HG02973 (cell line): ENCODE results near the gene MCM6.

Experiments used
- ATAC-seq: cut with Tn5 transposase; IDR thresholded peaks from one replicate; pipeline ENCODE4 v1.9.1; 2021; ENCODE audit warnings: moderate library complexity; ENCODE audit not compliant: unreplicated experiment

Gene MCM6

DNA sequence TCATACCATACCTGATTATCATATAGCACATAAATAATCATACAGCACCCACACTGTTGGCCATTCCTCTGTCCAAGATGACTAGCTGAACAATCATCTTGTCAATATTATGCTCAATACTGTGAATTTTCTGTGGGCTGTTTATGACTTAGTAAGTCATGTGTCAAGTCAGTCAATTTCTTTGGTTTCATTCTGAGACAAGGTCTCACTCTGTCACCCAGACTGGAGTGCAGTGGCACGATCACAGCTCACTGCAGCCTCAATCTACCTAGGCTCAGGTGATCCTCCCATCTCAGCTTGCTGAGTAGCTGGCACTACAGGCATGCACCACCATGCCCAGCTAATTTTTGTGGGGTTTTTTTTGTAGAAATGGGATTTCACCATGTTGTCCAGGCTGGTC, 5.7 kb downstream of the MCM6 start:
- ATAC-seq, result peak; percentile 62

DNA sequence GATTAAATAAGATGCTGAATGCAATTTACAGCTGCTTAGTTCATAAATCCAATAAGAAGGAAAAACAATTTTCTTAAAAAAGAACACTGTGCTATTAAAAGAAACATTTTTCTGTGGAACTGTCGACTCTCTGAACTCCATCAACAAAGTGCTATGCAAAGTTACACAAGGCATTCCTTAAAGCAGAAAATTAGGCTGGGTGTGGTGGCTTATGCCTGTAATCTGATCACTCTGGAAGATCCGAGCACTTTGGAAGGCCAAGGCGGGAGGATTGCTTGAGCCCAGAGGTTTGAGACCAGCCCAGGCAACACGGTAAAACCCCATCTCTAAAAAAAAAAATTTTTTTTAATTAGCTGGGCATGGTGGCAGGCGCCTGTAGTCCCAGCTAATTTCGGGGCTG, 13.0 kb downstream of the MCM6 start:
- ATAC-seq, result no peak

- no peak for ATAC-seq
These were observed 13.5 kb downstream of the MCM6 start for GRCh38 chr2:135862718-135863117.

DNA sequence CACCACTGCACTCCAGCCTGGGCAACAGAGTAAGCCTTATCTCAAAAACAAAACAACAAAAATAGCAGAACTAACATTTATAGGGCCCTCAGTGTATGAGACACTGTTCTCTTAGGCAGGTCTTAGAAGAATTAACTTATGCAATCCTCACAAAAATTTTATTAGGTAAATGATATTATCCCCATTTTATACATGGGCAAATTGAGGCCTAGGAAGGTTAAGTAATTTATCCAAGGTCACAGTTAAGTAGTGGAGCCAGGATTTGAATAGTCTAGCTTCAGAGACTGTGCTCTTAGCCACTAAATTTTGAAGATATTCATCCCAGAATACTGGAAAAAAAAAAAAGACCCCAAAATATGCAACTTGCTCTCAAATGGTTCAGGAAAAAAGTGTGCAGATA, 22.8 kb downstream of the MCM6 start:
- ATAC-seq, result no peak

DNA sequence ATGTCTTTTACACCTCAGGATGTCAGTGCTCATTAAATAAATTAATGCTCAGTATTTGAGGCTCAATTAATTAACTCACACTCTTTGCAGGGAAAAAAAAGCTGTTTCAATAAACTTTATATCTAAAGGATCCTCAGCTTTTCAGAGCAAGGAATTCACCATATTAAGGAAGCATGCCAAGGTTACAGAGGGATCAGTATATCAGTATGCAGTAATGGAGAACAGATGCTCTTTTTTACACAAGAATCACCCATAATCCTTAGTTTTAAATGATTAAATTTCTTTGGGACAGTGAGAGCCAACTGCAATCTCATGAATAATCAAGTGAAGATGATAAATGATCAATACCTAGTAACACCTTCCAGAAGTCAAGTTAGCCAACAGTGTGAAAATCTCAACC, 24.4 kb downstream of the MCM6 start:
- no peak for ATAC-seq

- no peak for ATAC-seq
These were observed 25.2 kb downstream of the MCM6 start for GRCh38 chr2:135850892-135851668.

DNA sequence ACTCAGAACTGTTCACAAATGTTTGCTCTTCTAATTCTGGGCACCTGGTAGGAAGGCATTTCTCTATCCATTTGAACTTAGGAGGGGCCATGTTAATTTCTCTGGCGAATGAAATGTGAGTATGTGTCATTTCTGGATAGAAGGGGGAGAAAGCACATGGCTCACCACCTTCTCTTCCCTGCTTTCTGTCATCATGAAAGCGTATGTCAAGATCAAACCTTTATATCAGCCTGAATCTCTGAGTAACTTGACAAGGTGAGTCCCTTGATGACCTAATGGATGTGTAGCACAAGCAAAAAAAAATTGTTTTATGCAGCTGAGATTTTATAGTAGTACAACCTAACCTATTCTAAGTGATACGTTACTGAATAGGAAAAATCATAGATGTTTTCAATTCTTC, 27.2 kb downstream of the MCM6 start:
- ATAC-seq, result no peak

DNA sequence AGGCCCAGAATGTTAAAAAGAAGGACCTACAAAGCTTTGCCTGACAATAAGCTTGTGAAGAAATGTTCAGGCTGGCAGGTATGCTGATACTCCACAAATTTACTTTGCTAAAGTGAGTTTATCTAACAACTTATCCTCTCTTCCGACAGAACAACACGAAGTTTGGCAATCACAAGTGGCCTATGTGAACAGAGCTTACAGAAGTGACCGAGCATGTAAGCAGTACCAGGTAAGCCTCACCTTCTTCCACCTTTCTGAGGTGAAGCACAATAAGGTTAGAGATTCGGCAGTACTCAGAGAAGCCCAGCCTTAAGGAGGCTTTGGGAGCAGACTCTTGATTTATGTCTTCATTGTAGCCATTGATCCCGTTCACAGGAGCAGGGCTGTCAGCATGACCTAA, 30.2 kb downstream of the MCM6 start:
- no peak for ATAC-seq

- ATAC-seq, result no peak
These were observed 31.0 kb downstream of the MCM6 start for GRCh38 chr2:135845257-135845656.

DNA sequence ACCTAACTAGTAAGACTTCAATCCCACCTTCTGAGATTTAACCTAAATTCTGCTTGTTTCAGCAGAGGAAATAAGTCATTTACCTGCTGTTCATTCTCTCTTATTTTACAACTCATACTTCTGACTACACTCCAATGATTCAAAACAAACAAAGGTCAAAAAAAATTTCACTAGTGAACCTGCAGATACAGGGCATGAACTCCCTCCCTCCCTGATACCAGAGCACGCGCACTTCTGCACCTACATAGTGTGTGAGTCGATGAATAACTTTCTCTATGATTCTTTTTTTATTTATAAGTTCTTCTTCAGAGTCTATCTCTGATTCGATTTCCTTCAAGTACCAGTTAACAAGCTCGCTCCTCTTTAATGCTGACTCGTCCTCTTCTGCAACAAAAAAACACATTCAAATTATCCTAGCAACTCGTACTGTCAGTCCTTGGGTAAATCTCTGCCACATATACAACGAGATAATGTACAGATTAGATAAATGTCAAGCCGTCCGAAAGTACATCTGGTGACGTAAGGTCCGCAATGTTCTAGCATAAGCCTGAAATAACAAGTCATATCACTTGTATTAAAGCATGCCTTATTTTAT, 31.8 kb downstream of the MCM6 start:
- ATAC-seq, result no peak

- ATAC-seq, result no peak
These were observed 32.6 kb downstream of the MCM6 start for GRCh38 chr2:135843671-135844070.

DNA sequence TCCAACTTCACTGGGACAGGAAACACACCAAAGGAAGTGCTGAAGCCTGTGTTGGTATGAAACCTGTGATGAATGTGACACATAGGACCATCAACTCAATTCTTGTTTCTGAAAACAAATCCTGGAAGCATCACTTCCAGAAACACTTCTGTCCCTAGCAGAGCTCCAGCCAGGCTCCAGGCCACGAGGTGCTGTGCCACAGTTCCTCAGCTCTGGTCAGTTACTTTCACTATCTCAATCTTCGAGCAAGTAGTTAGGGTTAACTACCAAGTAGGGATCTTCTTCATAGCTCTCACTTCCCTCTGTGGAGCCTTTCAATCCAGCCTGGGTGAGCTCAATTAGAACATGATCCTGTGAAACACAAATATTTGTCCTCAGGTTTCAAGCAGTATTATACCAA, 35.6 kb downstream of the MCM6 start:
- no peak for ATAC-seq

- no peak for ATAC-seq
These were observed 36.5 kb downstream of the MCM6 start for GRCh38 chr2:135839713-135840112.

DNA sequence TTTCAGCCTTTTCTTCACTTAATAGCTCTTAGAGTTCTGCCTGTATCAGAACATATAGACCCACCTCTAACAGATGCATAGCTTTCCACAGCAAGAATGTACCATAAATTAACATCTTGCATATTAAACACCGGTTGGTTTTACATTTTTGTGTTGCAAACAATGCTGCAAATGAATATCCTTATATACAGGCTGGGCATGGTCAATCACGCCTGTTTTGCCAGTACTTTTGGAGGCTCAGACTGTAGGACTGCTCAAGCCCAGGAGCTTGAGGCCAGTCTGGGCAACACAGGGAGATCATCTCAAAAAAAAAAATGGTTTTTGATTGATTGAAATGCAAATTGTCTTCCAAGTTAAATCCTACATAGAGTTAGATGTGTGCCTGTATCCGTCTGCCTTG, 37.7 kb downstream of the MCM6 start:
- ATAC-seq, result no peak

- no peak for ATAC-seq
These were observed 39.5 kb downstream of the MCM6 start, which contains the start of gene LCT for GRCh38 chr2:135836596-135837270. LCT (minus strand) TSS chr2:135837184; CDS start chr2:135837169, 15 bp downstream.

GRCh38 chr2:135832891-135833290, 43.4 kb downstream of the MCM6 start:
- no peak for ATAC-seq

DNA sequence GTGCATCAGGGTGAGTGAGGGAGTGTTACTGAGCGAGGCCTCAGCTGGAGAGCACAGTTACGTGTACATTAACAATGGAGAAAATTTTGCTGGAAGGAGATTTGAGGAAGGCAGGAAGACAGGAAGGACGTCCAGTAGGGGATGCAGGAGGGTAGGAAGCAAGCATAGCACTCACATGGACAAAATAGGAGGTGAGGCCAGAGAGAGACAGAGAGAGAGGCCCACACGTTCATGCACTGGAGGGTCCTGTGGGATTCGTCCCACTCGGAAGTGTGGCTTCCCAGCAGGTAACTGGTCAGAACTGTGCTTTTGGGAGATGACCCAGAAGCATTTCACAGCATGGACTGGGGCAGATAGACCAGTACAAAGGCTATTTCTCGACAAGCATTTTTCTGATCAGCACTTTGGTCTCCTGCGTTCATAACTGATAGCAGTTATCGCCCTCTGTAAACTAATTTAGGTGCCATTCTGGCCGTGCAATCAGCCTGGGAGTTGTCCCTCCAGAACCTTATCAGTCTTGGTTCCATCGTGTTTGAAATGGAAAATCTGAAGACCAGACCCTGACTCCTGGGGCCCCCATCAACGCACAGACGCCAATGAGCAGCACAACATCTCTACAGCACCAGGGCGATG, 44.9 kb downstream of the MCM6 start:
- ATAC-seq, result no peak

DNA sequence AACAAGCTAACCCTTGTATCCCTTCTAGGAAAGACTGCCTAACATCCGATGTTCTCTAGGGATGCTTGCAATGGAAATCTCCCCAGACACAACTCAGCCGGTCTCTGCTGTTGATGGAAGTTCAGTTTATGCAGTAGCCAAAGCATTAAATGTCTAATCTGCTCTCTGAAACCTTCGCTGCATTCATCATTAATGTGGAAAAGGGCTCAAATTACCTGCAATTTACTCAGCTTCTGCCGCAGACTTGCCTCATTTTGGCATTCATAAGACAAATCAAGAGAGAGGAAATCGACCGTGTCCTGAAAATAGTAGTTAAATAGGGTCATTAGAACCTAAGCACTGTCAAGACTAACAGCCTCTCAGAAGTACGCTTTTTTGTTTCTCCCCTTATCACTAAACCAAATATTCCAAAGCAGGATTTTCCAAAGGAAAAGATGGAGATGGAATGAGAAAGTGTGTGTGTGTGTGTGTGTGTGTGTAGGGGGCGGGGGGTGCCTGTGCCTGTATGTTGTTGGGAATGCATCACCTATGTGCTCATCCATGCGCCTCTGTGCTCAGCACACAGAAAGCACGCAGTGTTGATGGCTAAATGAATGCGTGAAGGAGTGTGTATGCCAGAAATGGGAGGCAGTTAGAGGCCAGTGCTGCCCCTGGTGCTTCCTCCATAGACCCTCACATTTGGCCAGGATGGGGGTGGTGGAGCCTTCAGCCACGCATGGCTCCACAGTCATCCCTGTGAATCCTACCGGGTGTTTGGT, 46.7 kb downstream of the MCM6 start:
- no peak for ATAC-seq

- no peak for ATAC-seq
These were observed 49.7 kb downstream of the MCM6 start for GRCh38 chr2:135826544-135826943.

- no peak for ATAC-seq
These were observed 50.6 kb downstream of the MCM6 start for GRCh38 chr2:135825550-135826176.
